LoVo (cell line): ENCODE results near the gene KMT2C.

Source experiments
- DNase-seq: peaks from one replicate; pipeline ENCODE4 v3.0.0-alpha.2; 2016; ENCODE audit warnings: low spot score

The KMT2C gene

GRCh38 chr7:152140067-152140466 lies 295.7 kb downstream of the KMT2C start:
- DNase-seq = no peak

- DNase-seq = no peak
Measured at GRCh38 chr7:152137476-152138025, 298.3 kb downstream of the KMT2C start.

- DNase-seq = no peak
Measured at GRCh38 chr7:152136686-152137085, 299.1 kb downstream of the KMT2C start.

GRCh38 chr7:152133804-152134203 lies 302.0 kb downstream of the KMT2C start:
- DNase-seq = no peak

GRCh38 chr7:152132812-152133211 lies 303.0 kb downstream of the KMT2C start:
- no peak for DNase-seq

- DNase-seq = no peak
Measured at GRCh38 chr7:152131981-152132494, 303.8 kb downstream of the KMT2C start.

- DNase-seq = no peak
Measured at GRCh38 chr7:152130658-152131590, 304.9 kb downstream of the KMT2C start.

- DNase-seq = no peak
Measured at GRCh38 chr7:152129682-152130081, 306.1 kb downstream of the KMT2C start.

GRCh38 chr7:152128741-152129461 lies 306.9 kb downstream of the KMT2C start:
- no peak for DNase-seq

- no peak for DNase-seq
Measured at GRCh38 chr7:152128252-152128651, 307.6 kb downstream of the KMT2C start.

GRCh38 chr7:152127229-152127628 lies 308.6 kb downstream of the KMT2C start:
- no peak for DNase-seq

GRCh38 chr7:152126741-152127140 lies 309.1 kb downstream of the KMT2C start:
- no peak for DNase-seq

GRCh38 chr7:152122540-152122939 lies 313.3 kb downstream of the KMT2C start:
- DNase-seq = no peak

- DNase-seq = no peak
Measured at GRCh38 chr7:152121432-152121831, 314.4 kb downstream of the KMT2C start.

GRCh38 chr7:152120776-152121175 lies 315.0 kb downstream of the KMT2C start:
- DNase-seq = no peak

- DNase-seq = no peak
Measured at GRCh38 chr7:152120210-152120609, 315.6 kb downstream of the KMT2C start.

GRCh38 chr7:152117356-152117755 lies 318.4 kb downstream of the KMT2C start:
- no peak for DNase-seq

GRCh38 chr7:152115021-152115718 lies 320.6 kb downstream of the KMT2C start:
- no peak for DNase-seq

GRCh38 chr7:152112829-152113228 lies 323.0 kb downstream of the KMT2C start:
- DNase-seq = no peak

GRCh38 chr7:152108359-152108758 lies 327.4 kb downstream of the KMT2C start:
- DNase-seq = no peak

GRCh38 chr7:152107945-152108344 lies 327.9 kb downstream of the KMT2C start:
- DNase-seq = no peak

GRCh38 chr7:152106990-152107389 lies 328.8 kb downstream of the KMT2C start:
- no peak for DNase-seq
